Measurements from ENCODE around the gene FARSA. TPM values are rescaled to one million over a fixed set of nuclear protein-coding genes. Genes with fewer than 3 reads are reported as not detected.

The FARSA gene
- total and polyA plus RNA-seq, 2 of the 13 experiments (the other 11 are each of a cell fraction or from before 2014, with no cell fraction given): 25.9 to 72.0 TPM

DNA sequence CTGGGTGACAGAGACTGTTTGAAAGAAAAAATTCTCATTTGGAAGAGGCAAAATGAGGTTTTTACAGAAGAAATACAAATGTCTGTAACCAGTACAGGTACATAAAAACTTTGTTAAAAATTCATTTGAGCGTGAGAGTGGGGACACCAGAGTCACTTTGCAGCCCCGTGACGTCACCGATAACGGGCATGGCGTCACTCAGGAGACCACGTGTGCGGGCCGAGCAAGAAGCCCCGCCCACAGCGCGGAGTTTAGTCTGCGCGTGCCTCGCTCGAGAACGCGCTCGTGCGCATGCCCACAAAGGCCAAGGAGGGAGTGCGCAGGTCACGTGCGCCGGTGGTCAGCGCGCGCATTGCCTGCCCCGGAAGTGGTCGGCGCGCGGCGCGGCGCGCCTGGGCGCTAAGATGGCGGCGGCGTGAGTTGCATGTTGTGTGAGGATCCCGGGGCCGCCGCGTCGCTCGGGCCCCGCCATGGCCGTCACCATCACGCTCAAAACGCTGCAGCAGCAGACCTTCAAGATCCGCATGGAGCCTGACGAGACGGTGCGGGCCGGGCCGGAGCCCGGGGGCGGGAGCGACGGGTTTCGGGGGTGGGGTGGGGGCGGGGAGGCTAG, 12.1 kb upstream of the FARSA start, which contains the start of gene RAD23A (continued):
- peak; percentile 92; the same call in 1 of the 2 replicates for TF ChIP-seq ZNF788 (CRISPR knock-in tag; IDR thresholded peaks at IDR 0.05; ENCODE audit: borderline replicate concordance)
- TF ChIP-seq, protein P1, sequence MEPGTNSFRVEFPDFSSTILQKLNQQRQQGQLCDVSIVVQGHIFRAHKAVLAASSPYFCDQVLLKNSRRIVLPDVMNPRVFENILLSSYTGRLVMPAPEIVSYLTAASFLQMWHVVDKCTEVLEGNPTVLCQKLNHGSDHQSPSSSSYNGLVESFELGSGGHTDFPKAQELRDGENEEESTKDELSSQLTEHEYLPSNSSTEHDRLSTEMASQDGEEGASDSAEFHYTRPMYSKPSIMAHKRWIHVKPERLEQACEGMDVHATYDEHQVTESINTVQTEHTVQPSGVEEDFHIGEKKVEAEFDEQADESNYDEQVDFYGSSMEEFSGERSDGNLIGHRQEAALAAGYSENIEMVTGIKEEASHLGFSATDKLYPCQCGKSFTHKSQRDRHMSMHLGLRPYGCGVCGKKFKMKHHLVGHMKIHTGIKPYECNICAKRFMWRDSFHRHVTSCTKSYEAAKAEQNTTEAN (CRISPR knock-in tag; conservative IDR thresholded peaks at IDR 0.05): peak; percentile 78
- TF ChIP-seq SP4 (CRISPR knock-in tag; IDR thresholded peaks at IDR 0.05): peak; percentile 91
- no peak for TF ChIP-seq ZMYM3 (CRISPR knock-in tag; IDR thresholded peaks at IDR 0.05)
- 0 out of 2 replicates have a peak, but pooled peaks have one; percentile 60 for TF ChIP-seq ZNF816 (CRISPR knock-in tag; IDR thresholded peaks at IDR 0.05; ENCODE audit: borderline replicate concordance)
- peak; percentile 92 for TF ChIP-seq POLR2AphosphoS2 (IDR thresholded peaks at IDR 0.05; ENCODE audit: low read depth, low read length)
- no peak for TF ChIP-seq NFIB (CRISPR knock-in tag; IDR thresholded peaks at IDR 0.05; ENCODE audit: borderline replicate concordance)
- TF ChIP-seq FOXJ3 (CRISPR knock-in tag; IDR thresholded peaks at IDR 0.05; ENCODE audit: borderline replicate concordance): no peak
- TF ChIP-seq ZNF510 (CRISPR knock-in tag; IDR thresholded peaks at IDR 0.05; ENCODE audit: low read depth): 0 out of 2 replicates have a peak, but pooled peaks have one; percentile 46
- TF ChIP-seq, protein P2, sequence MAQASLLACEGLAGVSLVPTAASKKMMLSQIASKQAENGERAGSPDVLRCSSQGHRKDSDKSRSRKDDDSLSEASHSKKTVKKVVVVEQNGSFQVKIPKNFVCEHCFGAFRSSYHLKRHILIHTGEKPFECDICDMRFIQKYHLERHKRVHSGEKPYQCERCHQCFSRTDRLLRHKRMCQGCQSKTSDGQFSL (CRISPR knock-in tag; IDR thresholded peaks at IDR 0.05): no peak
- no peak for TF ChIP-seq IKZF1 (IDR thresholded peaks at IDR 0.05)
- no peak; the same call in 1 of the 2 replicates for TF ChIP-seq ZNF891 (CRISPR knock-in tag; IDR thresholded peaks at IDR 0.05)
- no peak for TF ChIP-seq U2AF2 (IDR thresholded peaks at IDR 0.05; ENCODE audit: low read depth, low read length)
- peak; percentile 90 for TF ChIP-seq PHF20 (CRISPR knock-in tag; IDR thresholded peaks at IDR 0.05)
- TF ChIP-seq MYC (CRISPR knock-in tag; IDR thresholded peaks at IDR 0.05; ENCODE audit: borderline replicate concordance): peak; percentile 99
- TF ChIP-seq EZH2 (conservative IDR thresholded peaks at IDR 0.05; ENCODE audit: low read depth, low read length): no peak
- peak; percentile 49; the same call in 1 of the 2 replicates for TF ChIP-seq ZNF776 (CRISPR knock-in tag; IDR thresholded peaks at IDR 0.05)
- TF ChIP-seq AHR (CRISPR knock-in tag; IDR thresholded peaks at IDR 0.05): peak; percentile 87
- TF ChIP-seq, protein P3, sequence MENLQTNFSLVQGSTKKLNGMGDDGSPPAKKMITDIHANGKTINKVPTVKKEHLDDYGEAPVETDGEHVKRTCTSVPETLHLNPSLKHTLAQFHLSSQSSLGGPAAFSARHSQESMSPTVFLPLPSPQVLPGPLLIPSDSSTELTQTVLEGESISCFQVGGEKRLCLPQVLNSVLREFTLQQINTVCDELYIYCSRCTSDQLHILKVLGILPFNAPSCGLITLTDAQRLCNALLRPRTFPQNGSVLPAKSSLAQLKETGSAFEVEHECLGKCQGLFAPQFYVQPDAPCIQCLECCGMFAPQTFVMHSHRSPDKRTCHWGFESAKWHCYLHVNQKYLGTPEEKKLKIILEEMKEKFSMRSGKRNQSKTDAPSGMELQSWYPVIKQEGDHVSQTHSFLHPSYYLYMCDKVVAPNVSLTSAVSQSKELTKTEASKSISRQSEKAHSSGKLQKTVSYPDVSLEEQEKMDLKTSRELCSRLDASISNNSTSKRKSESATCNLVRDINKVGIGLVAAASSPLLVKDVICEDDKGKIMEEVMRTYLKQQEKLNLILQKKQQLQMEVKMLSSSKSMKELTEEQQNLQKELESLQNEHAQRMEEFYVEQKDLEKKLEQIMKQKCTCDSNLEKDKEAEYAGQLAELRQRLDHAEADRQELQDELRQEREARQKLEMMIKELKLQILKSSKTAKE (CRISPR knock-in tag; IDR thresholded peaks at IDR 0.05; ENCODE audit: borderline replicate concordance): no peak
- TF ChIP-seq, protein P4, sequence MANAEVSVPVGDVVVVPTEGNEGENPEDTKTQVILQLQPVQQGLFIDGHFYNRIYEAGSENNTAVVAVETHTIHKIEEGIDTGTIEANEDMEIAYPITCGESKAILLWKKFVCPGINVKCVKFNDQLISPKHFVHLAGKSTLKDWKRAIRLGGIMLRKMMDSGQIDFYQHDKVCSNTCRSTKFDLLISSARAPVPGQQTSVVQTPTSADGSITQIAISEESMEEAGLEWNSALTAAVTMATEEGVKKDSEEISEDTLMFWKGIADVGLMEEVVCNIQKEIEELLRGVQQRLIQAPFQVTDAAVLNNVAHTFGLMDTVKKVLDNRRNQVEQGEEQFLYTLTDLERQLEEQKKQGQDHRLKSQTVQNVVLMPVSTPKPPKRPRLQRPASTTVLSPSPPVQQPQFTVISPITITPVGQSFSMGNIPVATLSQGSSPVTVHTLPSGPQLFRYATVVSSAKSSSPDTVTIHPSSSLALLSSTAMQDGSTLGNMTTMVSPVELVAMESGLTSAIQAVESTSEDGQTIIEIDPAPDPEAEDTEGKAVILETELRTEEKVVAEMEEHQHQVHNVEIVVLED (CRISPR knock-in tag; IDR thresholded peaks at IDR 0.05; ENCODE audit: borderline replicate concordance): peak; percentile 96
- TF ChIP-seq ZBTB21 (CRISPR knock-in tag; IDR thresholded peaks at IDR 0.05): peak; percentile 100
- TF ChIP-seq GATAD1 (CRISPR knock-in tag; IDR thresholded peaks at IDR 0.05): peak; percentile 94
- TF ChIP-seq SRSF1 (optimal IDR thresholded peaks at IDR 0.05; ENCODE audit: low read depth, low read length): peak; percentile 69
- peak; percentile 97 for TF ChIP-seq ZNF670 (CRISPR knock-in tag; IDR thresholded peaks at IDR 0.05; ENCODE audit: borderline replicate concordance)
- TF ChIP-seq PHB2 (IDR thresholded peaks at IDR 0.05; ENCODE audit: partially characterized antibody): no peak
- TF ChIP-seq, protein P5, sequence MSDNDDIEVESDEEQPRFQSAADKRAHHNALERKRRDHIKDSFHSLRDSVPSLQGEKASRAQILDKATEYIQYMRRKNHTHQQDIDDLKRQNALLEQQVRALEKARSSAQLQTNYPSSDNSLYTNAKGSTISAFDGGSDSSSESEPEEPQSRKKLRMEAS (IDR thresholded peaks at IDR 0.05): peak; percentile 96

Measured in HepG2 (cell line).